HepG2 (cell line): ENCODE results near the gene ETFB. TPM values are rescaled to one million over a fixed set of nuclear protein-coding genes. Genes with fewer than 3 reads are reported as not detected.

Experiments used
- CEBPG ChIP-seq: IDR thresholded peaks from 2 replicates; pipeline ENCODE4 v1.6.1; 2016
- ETV5 ChIP-seq: IDR thresholded peaks from 2 replicates; pipeline ENCODE4 v1.6.1; 2018; ENCODE audit warnings: missing biosample characterization, missing genetic modification reagents, inconsistent platforms, borderline replicate concordance
- FOXJ3 ChIP-seq: sonication (generic); formaldehyde crosslinking; IDR thresholded peaks from 2 replicates; pipeline ENCODE4 v1.4.0; 2020; ENCODE audit warnings: missing genetic modification reagents, mild to moderate bottlenecking, borderline replicate concordance
- GATA4 ChIP-seq: sonication (generic); IDR thresholded peaks from 2 replicates; pipeline ENCODE4 v1.6.1; 2016; ENCODE audit warnings: antibody characterized with exemption, low read depth, borderline replicate concordance
- HES4 ChIP-seq: sonication (generic); formaldehyde crosslinking; IDR thresholded peaks from 2 replicates; pipeline ENCODE4 v1.9.0; 2021; ENCODE audit warnings: mild to moderate bottlenecking, missing genetic modification reagents, borderline replicate concordance
- LCORL ChIP-seq, 2 experiments: fragments of 450-650 bp in 1 of 2; sonication (generic) in 1 of 2; formaldehyde crosslinking in 1 of 2; IDR thresholded peaks; 2 replicates each; pipeline versions ENCODE4 v1.5.0 to v1.6.1; 2017 to 2020; ENCODE audit warnings: antibody characterized with exemption in 1 of 2, missing genetic modification reagents in 1 of 2
- REL ChIP-seq: sonication (generic); formaldehyde crosslinking; conservative IDR thresholded peaks from 2 replicates; pipeline ENCODE4 v1.8.0; 2022; ENCODE audit warnings: mild to moderate bottlenecking, missing genetic modification reagents, moderate library complexity
- RFX3 ChIP-seq: IDR thresholded peaks from 2 replicates; pipeline ENCODE4 v1.6.1; 2016; ENCODE audit warnings: missing biosample characterization, missing genetic modification reagents
- SRF ChIP-seq: IDR thresholded peaks from 2 replicates; pipeline ENCODE4 v1.6.1; 2011; ENCODE audit warnings: mild to moderate bottlenecking, low read depth, low read length, moderate library complexity
- ZBTB20 ChIP-seq: sonication (generic); formaldehyde crosslinking; IDR thresholded peaks from 2 replicates; pipeline ENCODE4 v1.8.1; 2023; ENCODE audit warnings: missing genetic modification reagents, low read depth, mild to moderate bottlenecking, borderline replicate concordance
- ZKSCAN5 ChIP-seq: sonication (generic); formaldehyde crosslinking; IDR thresholded peaks from 2 replicates; pipeline ENCODE4 v1.5.1; 2020; ENCODE audit warnings: mild to moderate bottlenecking, missing genetic modification reagents
- ZNF562 ChIP-seq: sonication (generic); formaldehyde crosslinking; IDR thresholded peaks from 2 replicates; pipeline ENCODE4 v1.8.0; 2022; ENCODE audit warnings: missing genetic modification reagents, borderline replicate concordance
- ZNF775 ChIP-seq: sonication (generic); formaldehyde crosslinking; IDR thresholded peaks from 2 replicates; pipeline ENCODE4 v1.4.0; 2020; ENCODE audit warnings: missing genetic modification reagents, mild to moderate bottlenecking, moderate library complexity, borderline replicate concordance
- ZNF891 ChIP-seq: sonication (generic); formaldehyde crosslinking; IDR thresholded peaks from 2 replicates; pipeline ENCODE4 v1.5.0; 2020; ENCODE audit warnings: mild to moderate bottlenecking, missing genetic modification reagents
- polyA plus RNA-seq, 8 experiments: library from polyadenylated mRNA; depleted of rRNA in 3 of 8; stranded (reverse) in 7 of 8; unstranded in 1 of 8; fragments of >200 nt; fragmentation: Illumina TruSeq in 4 of 8; extraction: Trizol in 4 of 8; gene quantifications; 2 replicates each; pipeline versions ENCODE4 v1.2.1 to v1.2.3, GENCODE V29; 2011 to 2016; ENCODE audit warnings: low read depth in 4 of 8, missing spikeins in 1 of 8, mixed read lengths in 1 of 8; ENCODE audit not compliant: insufficient read depth in 1 of 8
- total RNA-seq, 5 experiments: library from RNA; depleted of rRNA; stranded (reverse); fragments of >200 nt; fragmentation: Illumina TruSeq; extraction: Trizol; gene quantifications; 2 replicates each; pipeline ENCODE4 v1.2.3, GENCODE V29; 2016; ENCODE audit warnings: low read depth in 1 of 5
- TF ChIP-seq, protein P1 (sequence below): IDR thresholded peaks from 2 replicates; pipeline ENCODE4 v1.6.1; 2016; ENCODE audit warnings: mild to moderate bottlenecking
- TF ChIP-seq, protein P2 (sequence below): sonication (generic); formaldehyde crosslinking; IDR thresholded peaks from 2 replicates; pipeline ENCODE4 v1.4.0; 2020; ENCODE audit warnings: missing genetic modification reagents
- TF ChIP-seq, protein P3 (sequence below): sonication (generic); formaldehyde crosslinking; IDR thresholded peaks from 2 replicates; pipeline ENCODE4 v1.5.0; 2020; ENCODE audit warnings: mild to moderate bottlenecking, missing genetic modification reagents
- TF ChIP-seq, protein P4 (sequence below), 2 experiments: sonication (generic) in 1 of 2; formaldehyde crosslinking in 1 of 2; IDR thresholded peaks; 2 replicates each; pipeline versions ENCODE4 v1.6.1 to v1.9.0; 2014 to 2022; ENCODE audit warnings: antibody characterized with exemption in 1 of 2, borderline replicate concordance in 1 of 2, inconsistent platforms in 1 of 2, low read depth in 1 of 2, missing genetic modification reagents in 1 of 2

Gene ETFB
- total and polyA plus RNA-seq, 2 of the 13 experiments (the other 11 are each of a cell fraction or from before 2014, with no cell fraction given) = 678 to 1,314 TPM

DNA sequence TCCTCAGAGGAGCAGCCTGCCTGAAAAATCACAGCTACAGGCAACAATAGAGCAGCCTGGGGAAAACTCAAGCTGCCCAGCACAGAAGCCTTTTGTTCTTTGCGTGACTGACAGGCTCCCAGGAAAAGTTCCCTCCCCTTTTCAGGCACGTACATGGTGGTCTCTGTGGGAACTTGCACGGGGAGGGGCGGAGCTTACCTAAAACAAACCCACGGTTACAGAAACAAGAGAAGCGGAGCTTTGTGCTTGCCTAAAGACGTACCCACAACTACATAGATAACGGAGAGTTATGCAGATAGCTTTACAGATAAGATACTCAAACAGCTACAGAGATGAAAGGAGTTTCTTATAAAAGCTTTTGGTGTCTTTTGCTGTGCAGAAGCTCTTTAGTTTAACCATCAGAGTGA lies 11.4 kb downstream of the ETFB start (continued):
- TF ChIP-seq ZNF562 (CRISPR knock-in tag) (no peak), RFX3 (CRISPR knock-in tag) (no peak), ZNF775 (no peak), ZBTB20 (peak; percentile 69; the same call in 1 of the 2 replicates), HES4 (CRISPR knock-in tag) (no peak), FOXJ3 (CRISPR knock-in tag) (peak; percentile 74; the same call in 1 of the 2 replicates), GATA4 (peak; percentile 99), ETV5 (CRISPR knock-in tag) (peak; percentile 62; the same call in 1 of the 2 replicates), SRF (no peak), ZNF891 (CRISPR knock-in tag) (no peak), REL (CRISPR knock-in tag) (no peak), CEBPG (CRISPR knock-in tag) (peak; percentile 37; the same call in 1 of the 2 replicates), ZKSCAN5 (no peak), LCORL (IDR thresholded peaks at IDR 0.05) (no peak), LCORL (CRISPR knock-in tag; IDR thresholded peaks at IDR 0.05) (peak; percentile 54)
- TF ChIP-seq, protein P1, sequence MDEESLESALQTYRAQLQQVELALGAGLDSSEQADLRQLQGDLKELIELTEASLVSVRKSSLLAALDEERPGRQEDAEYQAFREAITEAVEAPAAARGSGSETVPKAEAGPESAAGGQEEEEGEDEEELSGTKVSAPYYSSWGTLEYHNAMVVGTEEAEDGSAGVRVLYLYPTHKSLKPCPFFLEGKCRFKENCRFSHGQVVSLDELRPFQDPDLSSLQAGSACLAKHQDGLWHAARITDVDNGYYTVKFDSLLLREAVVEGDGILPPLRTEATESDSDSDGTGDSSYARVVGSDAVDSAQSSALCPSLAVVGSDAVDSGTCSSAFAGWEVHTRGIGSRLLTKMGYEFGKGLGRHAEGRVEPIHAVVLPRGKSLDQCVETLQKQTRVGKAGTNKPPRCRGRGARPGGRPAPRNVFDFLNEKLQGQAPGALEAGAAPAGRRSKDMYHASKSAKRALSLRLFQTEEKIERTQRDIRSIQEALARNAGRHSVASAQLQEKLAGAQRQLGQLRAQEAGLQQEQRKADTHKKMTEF = peak; percentile 71; the same call in 1 of the 2 replicates
- TF ChIP-seq, protein P2, sequence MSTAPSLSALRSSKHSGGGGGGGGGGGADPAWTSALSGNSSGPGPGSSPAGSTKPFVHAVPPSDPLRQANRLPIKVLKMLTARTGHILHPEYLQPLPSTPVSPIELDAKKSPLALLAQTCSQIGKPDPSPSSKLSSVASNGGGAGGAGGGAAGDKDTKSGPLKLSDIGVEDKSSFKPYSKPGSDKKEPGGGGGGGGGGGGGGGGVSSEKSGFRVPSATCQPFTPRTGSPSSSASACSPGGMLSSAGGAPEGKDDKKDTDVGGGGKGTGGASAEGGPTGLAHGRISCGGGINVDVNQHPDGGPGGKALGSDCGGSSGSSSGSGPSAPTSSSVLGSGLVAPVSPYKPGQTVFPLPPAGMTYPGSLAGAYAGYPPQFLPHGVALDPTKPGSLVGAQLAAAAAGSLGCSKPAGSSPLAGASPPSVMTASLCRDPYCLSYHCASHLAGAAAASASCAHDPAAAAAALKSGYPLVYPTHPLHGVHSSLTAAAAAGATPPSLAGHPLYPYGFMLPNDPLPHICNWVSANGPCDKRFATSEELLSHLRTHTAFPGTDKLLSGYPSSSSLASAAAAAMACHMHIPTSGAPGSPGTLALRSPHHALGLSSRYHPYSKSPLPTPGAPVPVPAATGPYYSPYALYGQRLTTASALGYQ = peak; percentile 93
- TF ChIP-seq, protein P3, sequence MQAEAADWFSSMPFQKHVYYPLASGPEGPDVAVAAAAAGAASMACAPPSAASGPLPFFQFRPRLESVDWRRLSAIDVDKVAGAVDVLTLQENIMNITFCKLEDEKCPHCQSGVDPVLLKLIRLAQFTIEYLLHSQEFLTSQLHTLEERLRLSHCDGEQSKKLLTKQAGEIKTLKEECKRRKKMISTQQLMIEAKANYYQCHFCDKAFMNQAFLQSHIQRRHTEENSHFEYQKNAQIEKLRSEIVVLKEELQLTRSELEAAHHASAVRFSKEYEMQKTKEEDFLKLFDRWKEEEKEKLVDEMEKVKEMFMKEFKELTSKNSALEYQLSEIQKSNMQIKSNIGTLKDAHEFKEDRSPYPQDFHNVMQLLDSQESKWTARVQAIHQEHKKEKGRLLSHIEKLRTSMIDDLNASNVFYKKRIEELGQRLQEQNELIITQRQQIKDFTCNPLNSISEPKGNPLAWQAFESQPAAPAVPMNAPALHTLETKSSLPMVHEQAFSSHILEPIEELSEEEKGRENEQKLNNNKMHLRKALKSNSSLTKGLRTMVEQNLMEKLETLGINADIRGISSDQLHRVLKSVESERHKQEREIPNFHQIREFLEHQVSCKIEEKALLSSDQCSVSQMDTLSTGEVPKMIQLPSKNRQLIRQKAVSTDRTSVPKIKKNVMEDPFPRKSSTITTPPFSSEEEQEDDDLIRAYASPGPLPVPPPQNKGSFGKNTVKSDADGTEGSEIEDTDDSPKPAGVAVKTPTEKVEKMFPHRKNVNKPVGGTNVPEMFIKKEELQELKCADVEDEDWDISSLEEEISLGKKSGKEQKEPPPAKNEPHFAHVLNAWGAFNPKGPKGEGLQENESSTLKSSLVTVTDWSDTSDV (CRISPR knock-in tag) = no peak
- TF ChIP-seq, protein P4, sequence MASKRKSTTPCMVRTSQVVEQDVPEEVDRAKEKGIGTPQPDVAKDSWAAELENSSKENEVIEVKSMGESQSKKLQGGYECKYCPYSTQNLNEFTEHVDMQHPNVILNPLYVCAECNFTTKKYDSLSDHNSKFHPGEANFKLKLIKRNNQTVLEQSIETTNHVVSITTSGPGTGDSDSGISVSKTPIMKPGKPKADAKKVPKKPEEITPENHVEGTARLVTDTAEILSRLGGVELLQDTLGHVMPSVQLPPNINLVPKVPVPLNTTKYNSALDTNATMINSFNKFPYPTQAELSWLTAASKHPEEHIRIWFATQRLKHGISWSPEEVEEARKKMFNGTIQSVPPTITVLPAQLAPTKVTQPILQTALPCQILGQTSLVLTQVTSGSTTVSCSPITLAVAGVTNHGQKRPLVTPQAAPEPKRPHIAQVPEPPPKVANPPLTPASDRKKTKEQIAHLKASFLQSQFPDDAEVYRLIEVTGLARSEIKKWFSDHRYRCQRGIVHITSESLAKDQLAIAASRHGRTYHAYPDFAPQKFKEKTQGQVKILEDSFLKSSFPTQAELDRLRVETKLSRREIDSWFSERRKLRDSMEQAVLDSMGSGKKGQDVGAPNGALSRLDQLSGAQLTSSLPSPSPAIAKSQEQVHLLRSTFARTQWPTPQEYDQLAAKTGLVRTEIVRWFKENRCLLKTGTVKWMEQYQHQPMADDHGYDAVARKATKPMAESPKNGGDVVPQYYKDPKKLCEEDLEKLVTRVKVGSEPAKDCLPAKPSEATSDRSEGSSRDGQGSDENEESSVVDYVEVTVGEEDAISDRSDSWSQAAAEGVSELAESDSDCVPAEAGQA (IDR thresholded peaks at IDR 0.05; ENCODE audit: low read depth) = no peak
- TF ChIP-seq, protein P4 (CRISPR knock-in tag; IDR thresholded peaks at IDR 0.05; ENCODE audit: borderline replicate concordance) = no peak
